Measurements from ENCODE around the gene THPO.

DNA sequence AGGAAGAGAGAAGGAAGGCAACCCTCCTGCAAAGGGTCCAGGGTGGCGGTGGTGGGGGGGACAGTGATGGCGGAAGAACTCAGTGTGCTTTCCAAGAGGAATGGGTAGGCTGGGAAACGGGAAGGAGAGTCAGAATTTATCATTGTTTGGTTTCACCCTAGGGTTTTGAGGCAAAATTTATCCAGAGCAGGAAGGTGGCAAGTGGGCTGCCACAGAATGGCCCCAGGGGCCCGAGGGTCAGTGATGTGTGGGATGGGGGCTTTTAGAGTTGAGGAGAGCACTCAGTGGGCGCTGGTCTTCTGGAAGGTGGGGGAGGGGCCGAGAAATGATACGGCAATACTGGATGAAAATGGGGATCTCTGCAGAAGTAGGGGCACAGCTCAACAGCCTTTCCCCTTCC is 40.0 kb downstream of the THPO start:
- TF ChIP-seq EZH2 (optimal IDR thresholded peaks at IDR 0.05; ENCODE audit: low read depth, low read length) (no peak), CTCF (IDR thresholded peaks at IDR 0.05; ENCODE audit: low read length) (no peak)

Data from MM.1S (cell line).